A549 (cell line): ENCODE measurements around the gene CD22. TPM values are rescaled to one million over a fixed set of nuclear protein-coding genes. Genes with fewer than 3 reads are reported as not detected.

ENCODE experiments used
- ATAC-seq, 2 experiments: fragments of 200-7000 bp in 1 of 2; fragments of >200 bp in 1 of 2; cut with Nextera tagmentation in 1 of 2; cut with Tn5 transposase in 1 of 2; 3 replicates each; pipeline versions ENCODE4 v1.8.0 to v1.9.1; 2018 to 2020; ENCODE audit warnings: mild to moderate bottlenecking in 1 of 2, moderate library complexity in 1 of 2
- CTCF ChIA-PET: fragments of 300-600 bp; sonication (Branson Sonifier 250); formaldehyde crosslinking; extraction: SDS; loops from one replicate; lab custom pipeline; 2021; ENCODE audit warnings: antibody characterized with exemption, inconsistent platforms; lab: Yijun Ruan, JAX
- POLR2A ChIA-PET: fragments of 350-600 bp; formaldehyde crosslinking; extraction: SDS; loops from one replicate; lab custom pipeline; 2021; ENCODE audit warnings: antibody characterized with exemption, inconsistent platforms; lab: Yijun Ruan, JAX
- DNase-seq, 2 experiments: peaks; one replicate each; pipeline versions ENCODE4 v3.0.0 to v3.0.0-alpha.2; 2011 to 2016; ENCODE audit warnings: low read depth in 1 of 2, low spot score in 1 of 2
- FAIRE-seq: peaks from 2 replicates; lab custom pipeline; 2011; peaks lifted over from hg19 to GRCh38; lab: Jason Lieb, UNC
- H3K27ac ChIP-seq, 2 experiments: fragments of >200 bp; sonication (Bioruptor Twin); formaldehyde crosslinking; 3 replicates each; pipeline ENCODE4 v1.5.1; 2016 to 2017
- H3K4me1 ChIP-seq: fragments of >200 bp; sonication (Bioruptor Twin); formaldehyde crosslinking; 3 replicates; pipeline ENCODE4 v1.6.1; 2016
- H3K4me2 ChIP-seq: fragments of >200 bp; sonication (Bioruptor Twin); formaldehyde crosslinking; 3 replicates; pipeline ENCODE4 v1.6.1; 2016
- H3K4me3 ChIP-seq: fragments of >200 bp; sonication (Bioruptor Twin); formaldehyde crosslinking; 3 replicates; pipeline ENCODE4 v1.5.1; 2016
- H3K9me3 ChIP-seq: fragments of >200 bp; sonication (Bioruptor Twin); formaldehyde crosslinking; 3 replicates; pipeline ENCODE4 v1.6.1; 2016
- CBX2 ChIP-seq: fragments of 200-600 bp; sonication (generic); IDR thresholded peaks from 2 replicates; pipeline ENCODE4 v1.6.1; 2016; ENCODE audit warnings: low read depth, mild to moderate bottlenecking, borderline replicate concordance
- CEBPB ChIP-seq, 2 experiments: fragments of >200 bp in 1 of 2; sonication (Bioruptor Twin) in 1 of 2; formaldehyde crosslinking in 1 of 2; IDR thresholded peaks; 2 replicates each; pipeline ENCODE4 v1.6.1; 2012 to 2016
- CHD4 ChIP-seq: fragments of 200-600 bp; sonication (generic); IDR thresholded peaks from 2 replicates; pipeline ENCODE4 v1.6.1; 2016; ENCODE audit warnings: antibody characterized with exemption, mild to moderate bottlenecking, borderline replicate concordance
- E2F6 ChIP-seq: IDR thresholded peaks from 2 replicates; pipeline ENCODE4 v1.6.1; 2012; ENCODE audit warnings: low read depth, borderline replicate concordance
- EHF ChIP-seq: fragments of 250-450 bp; sonication (Bioruptor Pico); IDR thresholded peaks from 2 replicates; pipeline ENCODE4 v1.5.0; 2020; ENCODE audit warnings: mild to moderate bottlenecking
- EHMT2 ChIP-seq: fragments of 200-600 bp; sonication (generic); IDR thresholded peaks from 2 replicates; pipeline ENCODE4 v1.6.1; 2016; ENCODE audit warnings: antibody characterized with exemption, low read depth, mild to moderate bottlenecking, moderate library complexity
- EP300 ChIP-seq, 2 experiments: fragments of >200 bp; sonication (Bioruptor Twin); formaldehyde crosslinking; IDR thresholded peaks; 2 replicates in 1 of 2; 3 replicates in 1 of 2; pipeline ENCODE4 v1.6.1; 2016 to 2017
- ESRRA ChIP-seq: fragments of 150-350 bp; IDR thresholded peaks from 2 replicates; pipeline ENCODE4 v1.6.1; 2014; ENCODE audit warnings: mild to moderate bottlenecking, low read length, borderline replicate concordance
- FOSB ChIP-seq: fragments of 250-450 bp; sonication (Bioruptor Pico); IDR thresholded peaks from 2 replicates; pipeline ENCODE4 v1.5.0; 2020; ENCODE audit warnings: mild to moderate bottlenecking, moderate library complexity
- HOXB13 ChIP-seq: fragments of 250-450 bp; sonication (Bioruptor Pico); IDR thresholded peaks from 2 replicates; pipeline ENCODE4 v1.5.0; 2020; ENCODE audit warnings: low read depth, mild to moderate bottlenecking, moderate library complexity
- HOXB5 ChIP-seq: fragments of 250-450 bp; sonication (Bioruptor Pico); IDR thresholded peaks from 2 replicates; pipeline ENCODE4 v1.5.0; 2020; ENCODE audit warnings: mild to moderate bottlenecking, moderate library complexity
- JUN ChIP-seq, 2 experiments: fragments of >200 bp; sonication (Bioruptor Twin); formaldehyde crosslinking; IDR thresholded peaks; 2 replicates in 1 of 2; 3 replicates in 1 of 2; pipeline ENCODE4 v1.6.1; 2016 to 2017
- JUNB ChIP-seq: fragments of >200 bp; sonication (Bioruptor Twin); formaldehyde crosslinking; IDR thresholded peaks from 2 replicates; pipeline ENCODE4 v1.6.1; 2016
- KDM5A ChIP-seq: fragments of 200-600 bp; sonication (generic); IDR thresholded peaks from 2 replicates; pipeline ENCODE4 v1.6.1; 2016; ENCODE audit warnings: antibody characterized with exemption, mild to moderate bottlenecking
- MYC ChIP-seq: IDR thresholded peaks from 2 replicates; pipeline ENCODE4 v1.6.1; 2012; ENCODE audit warnings: mild to moderate bottlenecking, inconsistent platforms, low read length, improper control_type of control experiment, borderline replicate concordance
- NFE2L2 ChIP-seq: fragments of 150-350 bp; conservative IDR thresholded peaks from 2 replicates; pipeline ENCODE4 v1.6.1; 2014; ENCODE audit warnings: low read length
- NPAS2 ChIP-seq: fragments of 250-450 bp; sonication (Bioruptor Pico); IDR thresholded peaks from 2 replicates; pipeline ENCODE4 v1.8.0; 2022; ENCODE audit warnings: mild to moderate bottlenecking, moderate library complexity, borderline replicate concordance
- POLR2A ChIP-seq: IDR thresholded peaks from 2 replicates; pipeline ENCODE4 v1.6.1; 2012; ENCODE audit warnings: mild to moderate bottlenecking, low read length
- POLR2AphosphoS2 ChIP-seq: conservative IDR thresholded peaks from 2 replicates; pipeline ENCODE4 v1.6.1; 2012; ENCODE audit warnings: low read length, improper control_type of control experiment, inconsistent platforms
- RARB ChIP-seq: fragments of 250-450 bp; sonication (Bioruptor Pico); IDR thresholded peaks from 2 replicates; pipeline ENCODE4 v1.8.0; 2021; ENCODE audit warnings: mild to moderate bottlenecking, moderate library complexity
- RFX5 ChIP-seq: fragments of 450-650 bp; IDR thresholded peaks from 2 replicates; pipeline ENCODE4 v1.7.1; 2014; ENCODE audit warnings: antibody characterized with exemption, mild to moderate bottlenecking, moderate library complexity
- SMC3 ChIP-seq: fragments of >200 bp; sonication (Bioruptor Twin); formaldehyde crosslinking; IDR thresholded peaks from 3 replicates; pipeline ENCODE4 v1.6.1; 2018; ENCODE audit warnings: inconsistent platforms
- SREBF2 ChIP-seq: fragments of 450-650 bp; IDR thresholded peaks from 2 replicates; pipeline ENCODE4 v1.6.1; 2014; ENCODE audit warnings: mild to moderate bottlenecking, moderate library complexity
- TFCP2L1 ChIP-seq: fragments of 250-450 bp; sonication (Bioruptor Pico); IDR thresholded peaks from 2 replicates; pipeline ENCODE4 v1.5.0; 2021; ENCODE audit warnings: mild to moderate bottlenecking
- ZSCAN20 ChIP-seq: fragments of 250-450 bp; sonication (Bioruptor Pico); IDR thresholded peaks from 2 replicates; pipeline ENCODE4 v1.8.0; 2022; ENCODE audit warnings: mild to moderate bottlenecking, moderate library complexity
- WGBS: methylation state at CpG from one replicate; pipeline ENCODE4 v1.1.6; 2017; ENCODE audit errors: missing lambda C conversion rate; 5-methylcytosine and 5-hydroxymethylcytosine counted together
- polyA plus RNA-seq, 4 experiments: library from polyadenylated mRNA; depleted of rRNA in 3 of 4; stranded (reverse); fragments of >200 nt; fragmentation: RNase III in 1 of 4; extraction: RNeasy Plus Mini Kit Qiagen cat#74134 plus additional on column Dnase treatment in 1 of 4; gene quantifications; 2 replicates in 3 of 4; 3 replicates in 1 of 4; pipeline ENCODE4 v1.2.3, GENCODE V29; 2011 to 2017
- TF ChIP-seq, protein P1 (sequence below): IDR thresholded peaks from 2 replicates; pipeline ENCODE4 v1.6.1; 2012
- TF ChIP-seq, protein P2 (sequence below): fragments of >200 bp; sonication (Bioruptor Twin); formaldehyde crosslinking; IDR thresholded peaks from 3 replicates; pipeline ENCODE4 v1.6.1; 2016
- TF ChIP-seq, protein P3 (sequence below): fragments of 450-650 bp; IDR thresholded peaks from 2 replicates; pipeline ENCODE4 v1.6.1; 2014; ENCODE audit warnings: antibody characterized with exemption

The CD22 gene
- polyA plus RNA-seq, 2 of the 4 experiments (the other 2 are of a cell fraction) = 0.05 to 0.14 TPM

- TF ChIP-seq POLR2AphosphoS2 (no peak), RFX5 (no peak), ESRRA (no peak)
- TF ChIP-seq, all 56 proteins: peak for 0
These were observed 51.6 kb downstream of the CD22 start (continued) for GRCh38 chr19:35380450-35381124.

DNA sequence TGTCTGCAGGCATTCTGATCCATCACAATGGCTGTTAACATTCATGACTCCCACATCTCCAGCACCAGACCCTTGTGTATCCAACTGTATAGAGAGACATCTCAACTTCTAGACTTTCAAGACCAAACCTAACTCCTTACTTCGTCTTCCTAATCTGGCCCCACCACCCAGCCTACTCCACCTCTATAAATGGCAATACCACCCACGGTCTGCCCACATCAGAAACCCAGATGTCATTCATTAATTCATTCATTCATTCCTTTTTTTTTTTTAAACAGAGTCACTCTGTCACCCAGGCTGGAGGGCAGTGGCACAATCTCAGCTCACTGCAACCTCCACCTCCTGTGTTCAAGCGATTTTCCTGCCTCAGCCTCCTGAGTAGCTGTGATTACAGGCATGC, 52.3 kb downstream of the CD22 start:
- CTCF ChIA-PET = interaction anchor here (1.5 to 6.0 kb wide), 3 partner anchors 28 to 114 kb away, joined by 6 to 29 read pairs (median 7); no protein-coding TSS in a partner anchor
- no peak for TF ChIP-seq JUN (IDR thresholded peaks at IDR 0.05)
- no peak for TF ChIP-seq TFCP2L1 (CRISPR knock-in tag)
- TF ChIP-seq, protein P1, sequence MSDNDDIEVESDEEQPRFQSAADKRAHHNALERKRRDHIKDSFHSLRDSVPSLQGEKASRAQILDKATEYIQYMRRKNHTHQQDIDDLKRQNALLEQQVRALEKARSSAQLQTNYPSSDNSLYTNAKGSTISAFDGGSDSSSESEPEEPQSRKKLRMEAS = no peak
- TF ChIP-seq, protein P2, sequence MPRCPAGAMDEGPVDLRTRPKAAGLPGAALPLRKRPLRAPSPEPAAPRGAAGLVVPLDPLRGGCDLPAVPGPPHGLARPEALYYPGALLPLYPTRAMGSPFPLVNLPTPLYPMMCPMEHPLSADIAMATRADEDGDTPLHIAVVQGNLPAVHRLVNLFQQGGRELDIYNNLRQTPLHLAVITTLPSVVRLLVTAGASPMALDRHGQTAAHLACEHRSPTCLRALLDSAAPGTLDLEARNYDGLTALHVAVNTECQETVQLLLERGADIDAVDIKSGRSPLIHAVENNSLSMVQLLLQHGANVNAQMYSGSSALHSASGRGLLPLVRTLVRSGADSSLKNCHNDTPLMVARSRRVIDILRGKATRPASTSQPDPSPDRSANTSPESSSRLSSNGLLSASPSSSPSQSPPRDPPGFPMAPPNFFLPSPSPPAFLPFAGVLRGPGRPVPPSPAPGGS = no peak
- TF ChIP-seq FOSB (CRISPR knock-in tag) = no peak
- no peak for TF ChIP-seq HOXB5 (CRISPR knock-in tag)
- no peak for TF ChIP-seq JUNB
- TF ChIP-seq NPAS2 (CRISPR knock-in tag) = no peak
- TF ChIP-seq ZSCAN20 (CRISPR knock-in tag) = no peak
- TF ChIP-seq CHD4 = no peak
- no peak for TF ChIP-seq NFE2L2
- TF ChIP-seq POLR2A = no peak
- no peak for TF ChIP-seq RFX5
- no peak for TF ChIP-seq MYC
- TF ChIP-seq ESRRA = no peak
- TF ChIP-seq, protein P3, sequence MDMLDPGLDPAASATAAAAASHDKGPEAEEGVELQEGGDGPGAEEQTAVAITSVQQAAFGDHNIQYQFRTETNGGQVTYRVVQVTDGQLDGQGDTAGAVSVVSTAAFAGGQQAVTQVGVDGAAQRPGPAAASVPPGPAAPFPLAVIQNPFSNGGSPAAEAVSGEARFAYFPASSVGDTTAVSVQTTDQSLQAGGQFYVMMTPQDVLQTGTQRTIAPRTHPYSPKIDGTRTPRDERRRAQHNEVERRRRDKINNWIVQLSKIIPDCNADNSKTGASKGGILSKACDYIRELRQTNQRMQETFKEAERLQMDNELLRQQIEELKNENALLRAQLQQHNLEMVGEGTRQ = no peak
- TF ChIP-seq EHMT2 = no peak

GRCh38 chr19:35381926-35382325, 52.9 kb downstream of the CD22 start:
- CTCF ChIA-PET = interaction anchor here (1.0 to 6.0 kb wide), 3 partner anchors 28 to 114 kb away, joined by 3 to 29 read pairs (median 7); no protein-coding TSS in a partner anchor
- Histone ChIP-seq H3K4me1 (no peaks in the 10 kb centered on the region), H3K4me3 (no peak overlapping the region), H3K4me2 (no peak overlapping the region), H3K27ac (no peak overlapping the region), H3K9me3 (peaks cover 49% of the 10 kb centered on the region)
- WGBS = 31% methylated on average over 6 of the region's 6 CpGs
- peak; percentile 87 for FAIRE-seq
- ATAC-seq = no peak
- POLR2A ChIA-PET = no interaction called here
- TF ChIP-seq HOXB13 (CRISPR knock-in tag) = no peak
- TF ChIP-seq RARB (CRISPR knock-in tag) = no peak
- TF ChIP-seq CEBPB (IDR thresholded peaks at IDR 0.05) = no peak
- no peak for TF ChIP-seq E2F6
- TF ChIP-seq EHF (CRISPR knock-in tag) = no peak
- TF ChIP-seq SMC3 = no peak
- no peak for TF ChIP-seq JUNB
- TF ChIP-seq CHD4 = no peak
- TF ChIP-seq, protein P2 = no peak
- TF ChIP-seq HOXB5 (CRISPR knock-in tag) = no peak
- TF ChIP-seq EP300 (IDR thresholded peaks at IDR 0.05) = no peak
- no peak for TF ChIP-seq ZSCAN20 (CRISPR knock-in tag)
- no peak for TF ChIP-seq SREBF2
- TF ChIP-seq ESRRA = no peak
- no peak for TF ChIP-seq KDM5A
- TF ChIP-seq CBX2 = no peak
- no peak for DNase-seq

More for the DNA sequence above, 52.3 kb downstream of the CD22 start:
- Histone ChIP-seq H3K4me3 (no peak overlapping the region), H3K4me1 (no peaks in the 10 kb centered on the region), H3K9me3 (peaks cover 44% of the 10 kb centered on the region), H3K27ac (no peak overlapping the region), H3K4me2 (no peak overlapping the region)
- no peak for DNase-seq
- FAIRE-seq = no peak
- ATAC-seq = no peak
- POLR2A ChIA-PET = no interaction called here
- whole genome bisulfite sequencing = 17% methylated on average over 3 of the region's 3 CpGs
